HT1080 (cell line): ENCODE measurements around the gene KRTAP5-4. TPM values are rescaled to one million over a fixed set of nuclear protein-coding genes. Genes with fewer than 3 reads are reported as not detected.
A peak's percentile ranks its signal among the peaks of the same experiment; 100 is the strongest.
"Not testable (repeated sequence)": the region's sequence is repeated elsewhere in the genome, so short reads cannot be mapped to it uniquely, and the experiment has no call there.

Experiments
- DNase-seq: peaks from one replicate; pipeline ENCODE4 v3.0.0-alpha.2; 2015; ENCODE audit warnings: low read depth
- total RNA-seq: library from RNA; depleted of rRNA; stranded (reverse); fragments of >200 nt; shearing (Covaris generic); gene quantifications from 2 replicates; pipeline ENCODE4 v1.2.3, GENCODE V29; 2014

KRTAP5-4 gene
- total RNA-seq, 1 experiment from 2014 or later = not detected

DNA sequence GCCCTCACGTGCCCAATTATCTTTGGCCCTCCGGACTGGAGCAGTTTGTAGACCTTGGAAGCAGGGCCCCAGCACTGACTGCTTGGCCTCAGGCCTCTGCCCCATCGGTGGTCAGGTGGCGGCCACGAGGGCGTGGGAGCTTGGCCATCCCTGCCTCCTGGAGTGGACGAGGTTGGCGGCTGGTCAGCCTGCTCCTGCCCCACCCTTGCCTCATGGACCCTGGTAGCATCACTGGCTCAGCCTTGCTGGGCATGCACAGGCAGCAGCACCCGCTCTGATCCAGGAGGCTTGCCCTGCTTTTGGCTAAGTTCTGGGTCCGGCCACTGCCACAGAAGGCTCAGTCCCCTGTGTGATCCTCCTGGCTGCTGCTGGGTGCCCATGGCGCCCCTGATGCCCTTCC, 17.8 kb downstream of the KRTAP5-4 start:
- DNase-seq = no peak

DNA sequence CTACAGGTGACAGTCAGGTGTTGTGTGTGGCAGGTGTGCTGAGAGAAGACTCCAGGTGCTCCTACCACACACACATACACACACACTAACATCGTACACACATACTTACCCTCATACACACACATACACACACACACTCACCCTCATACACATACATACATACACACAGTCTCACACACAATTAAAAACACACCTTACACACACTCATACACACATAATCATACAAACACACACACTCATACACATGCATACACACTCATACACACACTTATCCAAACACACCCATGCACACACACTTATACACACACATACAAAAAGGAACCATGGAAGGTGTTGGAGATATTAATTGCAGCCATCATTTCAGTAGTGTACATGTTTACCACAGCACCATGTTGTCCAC, 18.3 kb downstream of the KRTAP5-4 start:
- DNase-seq = no peak

DNA sequence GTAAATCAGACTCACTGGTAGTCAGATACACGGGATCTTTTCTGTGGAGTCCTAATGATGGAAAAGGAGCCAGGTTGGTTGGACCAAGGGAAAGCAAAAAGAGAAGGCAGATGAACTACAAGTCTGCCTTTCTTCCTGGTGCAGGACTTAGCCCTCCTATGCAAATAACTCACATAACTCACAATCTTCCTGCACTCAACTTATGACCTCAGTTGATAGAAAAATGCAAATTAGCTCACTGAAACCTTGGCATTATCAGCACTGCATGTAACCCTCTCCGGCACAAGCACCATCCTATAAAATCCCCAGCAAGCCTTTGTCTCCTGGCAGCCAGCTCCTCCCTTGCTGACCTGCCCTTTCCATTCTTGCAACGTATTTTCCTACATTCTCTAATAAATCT, 20.3 kb downstream of the KRTAP5-4 start:
- DNase-seq = not testable (repeated sequence)

DNA sequence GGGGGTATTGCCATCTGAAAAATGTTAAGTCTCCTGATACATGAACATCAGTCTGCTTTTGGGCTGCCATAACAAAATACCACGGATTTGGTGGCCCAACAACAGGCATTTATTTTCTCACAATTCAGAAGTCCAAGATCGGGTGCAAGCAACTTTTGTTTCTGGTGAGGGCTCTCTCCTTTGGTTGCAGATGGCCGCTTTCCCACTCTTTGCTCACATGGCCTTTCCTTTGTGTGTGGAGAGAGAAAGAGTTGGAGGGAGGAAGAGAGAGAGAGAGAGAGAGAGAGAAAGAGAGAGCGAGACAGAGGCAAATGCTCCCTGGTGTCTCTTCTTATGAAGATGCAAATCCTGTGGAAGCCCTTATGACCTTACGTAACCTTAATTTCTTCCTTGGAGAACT, 21.3 kb downstream of the KRTAP5-4 start:
- no peak for DNase-seq

- no peak for DNase-seq
Observed at GRCh38 chr11:1598816-1599215, 23.1 kb downstream of the KRTAP5-4 start.

DNA sequence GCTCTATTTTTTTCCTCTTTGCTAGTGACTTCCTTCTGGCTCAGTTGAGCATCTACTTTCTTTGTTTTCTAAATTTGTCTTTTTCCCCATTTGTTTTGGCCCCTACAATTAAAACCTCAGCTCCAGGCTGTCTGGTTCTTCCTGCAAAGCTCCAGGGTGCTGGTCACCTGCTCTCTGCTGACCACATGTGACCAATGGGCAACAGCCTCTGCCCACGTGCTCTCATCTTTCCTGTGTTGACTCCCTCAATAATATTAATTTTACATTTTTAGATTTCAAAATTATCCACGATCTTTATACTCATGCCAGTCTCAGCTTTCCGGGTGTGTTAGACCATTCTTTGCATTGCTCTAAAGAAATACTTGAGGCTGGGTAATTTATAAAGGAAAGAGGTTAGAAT, 23.5 kb downstream of the KRTAP5-4 start:
- DNase-seq = not testable (repeated sequence)

- DNase-seq = no peak
Observed at GRCh38 chr11:1597994-1598380, 24.0 kb downstream of the KRTAP5-4 start, which contains the start of gene KRTAP5-2. Gene KRTAP5-2 (minus strand): TSS chr11:1598294. CDS start chr11:1598250, 44 bp downstream.

- no peak for DNase-seq
Observed at GRCh38 chr11:1597331-1597993, 24.5 kb downstream of the KRTAP5-4 start.

DNA sequence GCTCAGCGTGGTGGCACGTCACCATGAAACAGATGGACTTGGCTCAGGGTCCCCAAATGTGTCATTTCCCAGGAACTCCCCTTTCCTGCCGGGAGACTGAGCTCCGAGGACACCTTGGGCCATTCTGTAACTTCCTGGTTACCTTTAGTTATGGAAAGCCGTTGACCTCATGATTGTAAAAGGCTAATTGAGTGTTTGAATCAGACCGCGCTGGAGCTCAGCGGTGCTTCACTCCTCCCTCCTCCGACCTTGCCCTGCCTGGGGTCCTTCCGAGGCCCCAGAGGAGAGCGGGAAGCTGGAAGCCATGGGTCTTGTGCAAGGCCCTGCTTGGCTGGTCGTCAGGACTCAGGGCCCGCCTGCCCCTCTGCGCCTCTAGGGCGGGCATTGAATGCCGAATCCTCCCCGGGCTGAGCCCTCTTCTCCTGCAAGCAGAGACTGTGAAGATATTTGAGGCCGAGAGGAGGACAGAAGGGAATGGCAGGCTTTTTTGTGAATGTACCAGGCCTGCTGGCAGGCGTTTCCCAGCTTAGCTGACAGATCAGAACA, 25.3 kb downstream of the KRTAP5-4 start:
- not testable (repeated sequence) for DNase-seq

DNA sequence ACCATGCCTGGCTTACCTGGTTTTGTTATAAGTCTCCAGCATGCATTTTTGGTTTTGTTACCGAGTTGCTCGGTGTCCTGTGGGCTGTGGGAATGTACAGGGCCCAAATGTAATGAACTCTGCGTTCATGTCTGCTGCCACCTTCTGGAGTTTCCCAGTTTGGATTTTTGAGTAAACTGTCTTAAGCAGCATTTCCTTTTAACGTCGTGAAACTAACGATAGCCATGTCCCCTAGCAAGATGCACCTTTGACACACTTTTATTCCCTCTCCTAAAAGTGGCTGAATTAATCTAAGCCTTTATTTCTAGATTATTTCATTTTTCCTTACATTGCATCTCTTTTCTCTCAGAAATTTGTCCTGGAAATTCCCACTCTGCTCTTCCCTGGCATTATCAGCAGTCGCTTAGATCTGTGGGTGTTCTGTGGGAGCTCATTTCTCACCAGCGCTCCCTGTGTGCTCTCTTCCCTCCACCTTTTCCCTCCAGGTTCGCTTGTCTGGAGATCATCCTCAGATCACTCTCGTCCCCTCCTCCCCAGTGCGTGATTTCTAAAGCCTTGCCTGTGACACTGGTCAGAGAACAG, 25.9 kb downstream of the KRTAP5-4 start:
- not testable (repeated sequence) for DNase-seq

DNA sequence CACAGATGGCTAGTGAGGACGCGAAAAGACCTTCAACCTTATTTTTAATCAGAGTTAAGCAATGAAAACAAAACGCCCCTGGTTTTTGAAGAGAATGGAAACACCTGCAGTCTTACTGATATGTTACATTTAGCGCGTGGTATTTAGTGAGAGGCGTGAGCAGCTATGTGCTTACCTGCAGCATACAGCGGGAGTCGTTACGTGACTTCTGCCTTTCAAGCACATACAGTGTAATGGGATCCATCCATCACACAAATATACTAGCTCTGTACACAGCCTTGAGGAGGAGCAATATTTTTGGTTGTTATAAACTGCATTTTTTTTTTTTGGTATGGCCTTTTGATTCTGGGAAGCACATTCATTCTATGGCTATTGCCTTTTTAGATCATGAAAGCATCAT, 29.3 kb downstream of the KRTAP5-4 start:
- DNase-seq = no peak

DNA sequence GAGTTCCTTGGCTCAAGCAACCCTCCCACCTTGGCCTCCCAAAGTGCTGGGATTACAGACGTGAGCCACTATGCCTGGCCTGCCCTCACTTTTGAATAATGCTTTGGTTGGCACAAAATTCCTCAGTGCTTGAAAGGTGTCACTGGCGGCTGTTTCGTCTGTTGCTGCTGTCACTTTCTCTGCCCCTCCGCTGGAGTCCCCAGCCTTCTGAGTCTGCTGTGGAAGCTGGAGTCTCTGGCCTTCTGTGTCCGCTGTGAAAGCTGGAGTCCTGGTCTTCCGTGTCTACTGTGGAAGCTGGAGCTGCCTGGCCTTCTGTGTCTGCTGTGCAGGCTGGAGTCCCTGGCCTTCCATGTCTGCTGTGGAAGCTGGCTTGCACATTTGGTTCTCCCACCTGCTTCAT, 31.9 kb downstream of the KRTAP5-4 start:
- DNase-seq = no peak

- not testable (repeated sequence) for DNase-seq
Observed at GRCh38 chr11:1589191-1589963, 32.6 kb downstream of the KRTAP5-4 start.

- no peak for DNase-seq
Observed at GRCh38 chr11:1586699-1587098, 35.2 kb downstream of the KRTAP5-4 start.

DNA sequence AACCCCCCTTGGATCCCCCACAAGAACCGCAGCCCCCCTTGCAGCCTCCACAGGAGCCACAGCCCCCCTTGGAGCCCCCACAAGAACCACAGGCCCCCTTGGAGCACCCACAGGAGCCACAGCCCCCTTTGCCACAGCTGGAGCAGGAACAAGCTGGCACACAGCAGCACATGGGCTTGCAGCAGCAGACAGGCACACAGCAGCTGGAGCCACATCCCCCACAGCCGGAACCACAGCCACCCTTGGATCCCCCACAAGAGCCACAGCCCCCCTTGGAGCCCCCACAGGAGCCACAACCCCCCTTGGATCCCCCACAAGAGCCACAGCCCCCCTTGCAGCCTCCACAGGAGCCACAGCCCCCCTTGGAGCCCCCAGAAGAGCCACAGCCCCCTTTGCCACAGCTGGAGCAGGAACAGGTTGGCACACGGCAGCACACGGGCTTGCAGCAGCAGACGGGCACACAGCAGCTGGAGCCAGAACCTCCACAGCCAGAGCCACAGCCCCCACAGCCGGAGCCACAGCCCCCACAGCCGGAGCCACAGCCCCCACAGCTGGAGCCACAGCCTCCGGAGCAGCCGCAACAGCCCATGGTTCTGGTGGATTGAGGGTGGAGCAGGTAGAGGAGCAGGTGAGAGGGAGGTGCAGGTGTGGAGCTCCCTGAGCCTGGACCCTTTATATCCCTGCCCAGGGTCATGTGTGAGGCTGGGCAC, 37.1 kb downstream of the KRTAP5-4 start, which contains the start of gene KRTAP5-1:
TSS of gene KRTAP5-1 (minus strand) at position 623 of the 710 bp plus-strand sequence. CDS start at position 589, 34 bp downstream.
- DNase-seq = not testable (repeated sequence)

GRCh38 chr11:1582909-1583308, 39.0 kb downstream of the KRTAP5-4 start:
- not testable (repeated sequence) for DNase-seq

DNA sequence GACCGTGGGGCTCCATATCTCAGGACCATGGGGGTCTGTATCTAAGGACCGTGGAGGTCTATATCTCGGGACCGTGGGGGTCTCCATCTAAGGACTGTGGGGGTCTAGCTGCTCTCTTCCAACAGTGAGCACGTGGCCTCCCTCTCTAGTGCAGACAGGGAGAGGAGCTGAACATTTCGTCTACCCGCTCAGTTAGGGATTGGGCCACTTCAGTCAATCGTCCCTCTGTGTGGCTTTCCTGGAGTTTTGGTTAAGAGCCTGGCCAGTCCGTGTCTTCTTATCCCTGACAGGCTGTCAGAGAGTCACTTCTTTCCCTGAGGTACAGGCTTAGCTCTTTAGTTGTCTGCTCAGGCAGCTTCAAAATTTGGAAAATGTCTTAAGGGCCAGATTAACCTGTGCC, 40.0 kb downstream of the KRTAP5-4 start:
- no peak for DNase-seq

- DNase-seq = no peak
Observed at GRCh38 chr11:1576825-1577224, 45.1 kb downstream of the KRTAP5-4 start.

- not testable (repeated sequence) for DNase-seq
Observed at GRCh38 chr11:1575756-1576155, 46.2 kb downstream of the KRTAP5-4 start.

GRCh38 chr11:1574933-1575242, 47.0 kb downstream of the KRTAP5-4 start:
- DNase-seq = no peak

GRCh38 chr11:1574238-1574932, 47.6 kb downstream of the KRTAP5-4 start:
- DNase-seq = peak; percentile 23
